ENCODE results near the gene PGAM2.
"Not testable (repeated sequence)": the region's sequence is repeated elsewhere in the genome, so short reads cannot be mapped to it uniquely, and the experiment has no call there.

The PGAM2 gene

DNA sequence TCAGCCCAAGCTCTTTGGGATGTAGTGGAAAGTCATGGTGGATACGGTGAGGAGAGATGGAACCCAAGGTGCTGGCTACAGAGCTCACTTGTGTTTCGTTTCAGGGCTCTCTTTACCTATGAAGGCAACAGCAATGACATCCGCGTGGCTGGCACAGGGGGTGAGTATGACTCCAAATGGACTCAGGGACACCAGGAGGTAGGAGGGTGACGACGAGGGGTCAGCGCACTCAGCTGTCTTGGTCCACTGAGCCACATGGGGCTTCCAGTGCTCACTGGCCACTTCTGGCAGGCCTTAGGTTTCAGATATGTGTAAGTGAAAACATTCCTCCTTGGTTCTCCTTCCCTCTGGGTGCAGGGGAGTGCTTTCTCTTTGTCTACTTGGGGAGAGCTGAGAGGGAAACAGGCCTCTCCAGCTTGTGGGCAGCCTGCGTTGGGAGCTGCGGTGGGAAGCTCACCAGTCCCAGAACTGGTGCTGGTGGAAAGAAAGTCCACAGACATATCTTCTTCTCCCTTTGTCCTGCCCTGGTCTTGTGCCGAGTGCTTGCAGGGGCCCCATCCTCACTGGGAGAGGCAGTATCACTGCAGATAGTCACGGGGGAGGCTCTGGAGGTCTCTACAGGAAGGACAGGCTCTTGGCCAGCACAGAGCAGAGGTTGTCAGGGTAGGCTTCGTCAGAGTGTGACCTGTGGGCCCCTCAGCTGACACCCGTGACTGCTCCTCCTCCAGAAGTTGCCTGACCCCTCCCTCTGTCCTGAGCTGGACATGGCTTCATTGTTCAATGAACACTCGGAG, 15.0 kb downstream of the PGAM2 start:
- no peak for DNase-seq (ENCODE audit: low read depth in 2 of 2)

GRCh38 chr7:44048031-44048795, 17.2 kb downstream of the PGAM2 start:
- DNase-seq (ENCODE audit: low read depth in 2 of 2): no peak

GRCh38 chr7:44046321-44047061, 18.9 kb downstream of the PGAM2 start:
- no peak for DNase-seq (ENCODE audit: low read depth in 2 of 2)

DNA sequence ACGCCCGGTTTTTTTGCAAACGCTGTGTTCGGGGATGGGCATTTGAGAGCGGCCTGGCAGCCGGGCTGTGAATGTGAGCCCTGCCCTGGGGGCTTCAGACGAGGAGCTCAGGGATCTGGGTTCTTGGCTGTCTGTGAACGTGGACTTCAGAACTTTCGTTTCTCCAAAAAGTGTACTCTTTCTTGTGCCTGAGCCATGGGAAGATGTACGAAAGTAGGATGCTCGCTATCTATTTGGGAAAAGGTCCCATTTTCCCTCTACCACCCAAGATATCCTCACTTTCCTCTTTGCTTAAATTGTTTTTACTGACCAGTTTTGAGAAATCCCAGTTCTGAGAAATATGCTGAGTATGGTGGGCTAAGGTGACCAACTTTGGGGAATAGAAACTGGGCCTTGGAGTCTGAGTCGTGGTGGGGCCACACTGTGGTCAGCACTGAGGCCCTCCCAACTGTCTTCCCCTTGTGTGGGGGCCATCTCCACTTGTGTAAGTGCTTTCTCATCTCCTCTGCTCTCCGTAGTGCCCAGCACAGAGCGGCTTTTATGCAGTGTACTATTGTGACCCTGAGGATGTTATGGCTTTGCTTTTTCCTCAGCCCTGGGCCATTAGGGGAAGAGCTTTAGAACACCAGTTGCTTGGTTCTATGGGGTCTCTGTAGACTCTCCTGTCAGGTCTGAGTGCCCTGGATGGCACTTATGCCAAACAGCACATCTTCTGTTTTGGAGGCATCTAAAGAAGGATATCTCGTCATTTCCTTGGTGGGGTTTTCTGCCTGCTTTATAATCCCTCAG, 19.9 kb downstream of the PGAM2 start:
- no peak for DNase-seq (ENCODE audit: low read depth in 2 of 2)

GRCh38 chr7:44044315-44045225, 20.8 kb downstream of the PGAM2 start, which contains the start of gene DBNL:
DBNL (plus strand) TSS chr7:44044702; CDS start chr7:44044738, 36 bp downstream.
- peak; percentile 24 to 27 for DNase-seq (ENCODE audit: low read depth in 2 of 2)

GRCh38 chr7:44043902-44044301, 21.5 kb downstream of the PGAM2 start:
- DNase-seq (ENCODE audit: low read depth in 2 of 2): no peak

DNA sequence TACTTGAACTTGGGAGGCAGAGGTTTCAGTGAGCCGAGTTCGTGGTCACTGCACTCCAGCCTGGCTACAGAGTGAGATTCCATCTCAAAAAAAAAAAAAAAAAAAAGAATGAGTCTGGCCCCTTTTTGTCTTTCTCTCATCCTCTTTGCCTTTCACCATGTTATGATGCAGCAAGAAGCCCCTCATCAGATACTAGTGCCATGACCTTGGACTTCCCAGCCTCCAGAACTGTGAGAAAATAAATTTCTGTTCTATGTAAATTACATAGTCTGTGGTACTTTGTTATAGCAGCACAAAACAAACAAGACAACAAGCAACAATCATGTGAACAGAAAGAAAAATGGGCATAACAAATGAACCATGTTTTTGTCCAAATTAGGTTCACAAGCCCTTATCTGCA, 23.1 kb downstream of the PGAM2 start:
- no peak for DNase-seq (ENCODE audit: low read depth in 2 of 2)

- not testable (repeated sequence) for DNase-seq (ENCODE audit: low read depth in 2 of 2)
Observed at GRCh38 chr7:44040493-44040891, 24.9 kb downstream of the PGAM2 start.

- not testable (repeated sequence) for DNase-seq (ENCODE audit: low read depth in 2 of 2)
Observed at GRCh38 chr7:44039800-44040492, 25.4 kb downstream of the PGAM2 start.

DNA sequence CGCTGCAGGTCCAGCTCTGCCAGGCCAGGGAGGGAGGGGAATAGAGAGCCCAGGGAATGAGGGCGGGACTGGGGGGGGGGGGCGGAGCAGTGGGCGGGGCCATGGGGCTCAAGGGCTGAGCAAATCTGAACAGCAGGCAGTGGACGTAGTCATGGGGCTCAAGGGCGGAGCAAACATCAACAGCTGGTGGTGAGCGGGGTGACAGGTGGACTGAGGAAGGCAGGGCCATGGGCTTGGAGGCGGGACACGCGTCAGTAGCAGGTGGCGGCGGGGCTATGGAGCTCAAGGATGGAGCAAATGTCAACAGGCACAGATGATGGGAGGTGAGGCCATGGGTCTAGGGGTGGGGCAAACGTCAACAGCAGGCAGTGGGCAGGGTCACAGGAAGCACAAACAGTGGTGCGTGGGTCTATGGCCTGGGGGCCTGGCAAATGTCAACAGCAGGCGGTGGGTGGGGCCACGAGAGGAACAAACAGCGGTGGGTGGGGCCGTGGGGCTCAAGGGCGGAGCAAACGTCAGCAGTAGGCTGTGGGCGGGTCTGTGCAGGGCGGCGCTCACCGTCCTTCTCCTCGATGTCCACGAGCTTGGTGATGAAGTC, 26.3 kb downstream of the PGAM2 start:
- not testable (repeated sequence) for DNase-seq (ENCODE audit: low read depth in 2 of 2)

DNA sequence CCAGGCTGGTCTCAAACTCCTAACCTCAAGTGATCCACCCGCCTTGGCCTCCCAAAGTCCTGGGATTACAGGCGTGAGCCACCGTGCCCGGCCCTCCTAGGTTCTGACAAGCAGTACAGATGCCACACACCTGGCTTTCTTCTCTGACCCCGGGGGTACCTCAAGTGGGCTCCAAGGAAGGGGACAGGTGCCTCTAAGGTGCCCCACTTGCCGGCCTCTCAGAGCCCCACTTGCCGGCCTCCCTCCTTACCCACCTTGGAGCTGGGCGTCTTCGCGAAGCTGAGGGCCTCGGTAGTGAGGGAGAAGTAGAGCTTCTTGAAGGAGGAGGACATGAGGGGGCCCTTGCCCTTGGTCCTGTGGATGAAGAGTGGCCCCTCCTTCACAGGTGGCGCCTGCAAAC, 26.8 kb downstream of the PGAM2 start:
- not testable (repeated sequence) for DNase-seq (ENCODE audit: low read depth in 2 of 2)

GRCh38 chr7:44037951-44038350, 27.4 kb downstream of the PGAM2 start:
- DNase-seq (ENCODE audit: low read depth in 2 of 2): not testable (repeated sequence)

- DNase-seq (ENCODE audit: low read depth in 2 of 2): not testable (repeated sequence)
Observed at GRCh38 chr7:44036364-44036763, 29.0 kb downstream of the PGAM2 start.

GRCh38 chr7:44033971-44034844, 31.2 kb downstream of the PGAM2 start:
- DNase-seq (ENCODE audit: low read depth in 2 of 2): not testable (repeated sequence)

DNA sequence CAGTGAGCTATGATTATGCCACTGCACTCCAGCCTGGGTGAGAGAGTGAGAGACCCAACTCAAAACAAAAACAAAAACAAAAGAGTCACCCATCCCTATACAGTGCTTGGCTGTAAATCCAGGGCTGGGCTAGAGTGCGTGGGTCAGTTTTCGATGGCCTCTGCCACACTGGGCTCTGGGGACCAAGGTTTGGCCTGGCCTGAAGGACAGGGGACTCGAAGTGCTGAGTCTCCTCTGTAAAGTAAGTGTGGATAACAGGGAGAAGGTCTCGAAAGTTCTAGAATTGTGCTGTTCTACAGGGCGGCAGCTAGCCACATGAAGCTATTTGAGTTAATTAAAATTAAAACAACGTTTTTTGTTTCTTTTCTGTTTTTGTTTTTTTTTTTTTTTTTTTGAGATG, 33.3 kb downstream of the PGAM2 start:
- DNase-seq (ENCODE audit: low read depth in 2 of 2): not testable (repeated sequence)

DNA sequence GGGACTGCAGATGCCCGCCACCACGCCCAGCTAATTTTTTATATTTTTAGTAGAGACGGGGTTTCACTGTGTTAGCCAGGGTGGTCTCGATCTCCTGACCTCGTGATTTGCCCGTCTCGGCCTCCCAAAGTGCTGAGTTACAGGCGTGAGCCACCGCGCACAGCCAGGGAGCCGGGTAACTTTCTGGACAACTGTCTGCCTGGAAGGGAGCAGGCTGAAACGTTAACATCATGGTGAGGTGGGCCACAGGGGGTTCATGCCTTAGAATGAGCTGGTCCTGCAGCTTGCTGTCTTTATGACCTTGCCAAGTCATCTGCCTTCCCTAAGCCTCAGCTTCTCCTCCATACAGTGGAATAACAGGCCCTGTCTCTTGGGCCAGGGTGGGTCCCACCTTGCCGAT, 34.0 kb downstream of the PGAM2 start:
- not testable (repeated sequence) for DNase-seq (ENCODE audit: low read depth in 2 of 2)

GRCh38 chr7:44030029-44030428, 35.3 kb downstream of the PGAM2 start:
- DNase-seq (ENCODE audit: low read depth in 2 of 2): not testable (repeated sequence)

- DNase-seq (ENCODE audit: low read depth in 2 of 2): not testable (repeated sequence)
Observed at GRCh38 chr7:44029433-44029832, 35.9 kb downstream of the PGAM2 start.
